Ovary (tissue), 3 donors: ENCODE data around the gene NFATC2IP.

Experiments used
- EP300 ChIP-seq: sonication (generic); formaldehyde crosslinking; IDR thresholded peaks from one replicate; pipeline ENCODE4 v1.6.1; 2017; ENCODE audit warnings: antibody characterized with exemption
- POLR2A ChIP-seq: fragments of 450-650 bp; IDR thresholded peaks from one replicate; pipeline ENCODE4 v1.6.1; 2017; ENCODE audit warnings: antibody characterized with exemption, mild to moderate bottlenecking, moderate library complexity
- TF ChIP-seq, protein P1 (sequence below), 3 donors: fragments of 450-650 bp in 2 of 3; fragments of 200-600 bp in 1 of 3; IDR thresholded peaks; one replicate each; pipeline versions ENCODE4 v1.5.1 to v1.8.0; 2016 to 2022; ENCODE audit warnings: antibody characterized with exemption in 3 of 3, mild to moderate bottlenecking in 1 of 3
- donor health status: DM: no; HTN: no; CAD: no.

GRCh38 chr16:28951410-28951943 lies 740 bp downstream of the NFATC2IP start:
- TF ChIP-seq, protein P1, sequence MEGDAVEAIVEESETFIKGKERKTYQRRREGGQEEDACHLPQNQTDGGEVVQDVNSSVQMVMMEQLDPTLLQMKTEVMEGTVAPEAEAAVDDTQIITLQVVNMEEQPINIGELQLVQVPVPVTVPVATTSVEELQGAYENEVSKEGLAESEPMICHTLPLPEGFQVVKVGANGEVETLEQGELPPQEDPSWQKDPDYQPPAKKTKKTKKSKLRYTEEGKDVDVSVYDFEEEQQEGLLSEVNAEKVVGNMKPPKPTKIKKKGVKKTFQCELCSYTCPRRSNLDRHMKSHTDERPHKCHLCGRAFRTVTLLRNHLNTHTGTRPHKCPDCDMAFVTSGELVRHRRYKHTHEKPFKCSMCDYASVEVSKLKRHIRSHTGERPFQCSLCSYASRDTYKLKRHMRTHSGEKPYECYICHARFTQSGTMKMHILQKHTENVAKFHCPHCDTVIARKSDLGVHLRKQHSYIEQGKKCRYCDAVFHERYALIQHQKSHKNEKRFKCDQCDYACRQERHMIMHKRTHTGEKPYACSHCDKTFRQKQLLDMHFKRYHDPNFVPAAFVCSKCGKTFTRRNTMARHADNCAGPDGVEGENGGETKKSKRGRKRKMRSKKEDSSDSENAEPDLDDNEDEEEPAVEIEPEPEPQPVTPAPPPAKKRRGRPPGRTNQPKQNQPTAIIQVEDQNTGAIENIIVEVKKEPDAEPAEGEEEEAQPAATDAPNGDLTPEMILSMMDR (IDR thresholded peaks at IDR 0.05), result no peak
- TF ChIP-seq POLR2A (no peak), EP300 (no peak)
